Esophagus squamous epithelium (tissue), 4 donors: ENCODE measurements around the gene SUN5.

ENCODE experiments used
- POLR2A ChIP-seq, 4 donors: fragments of 450-650 bp; IDR thresholded peaks; one replicate each; pipeline ENCODE4 v1.6.1; 2017; ENCODE audit warnings: antibody characterized with exemption in 4 of 4, mild to moderate bottlenecking in 4 of 4, moderate library complexity in 3 of 4
- TF ChIP-seq, protein P1 (sequence below), 6 experiments: fragments of 450-650 bp in 4 of 6; fragments of 200-600 bp in 2 of 6; sonication (generic) in 2 of 6; IDR thresholded peaks; one replicate each; pipeline ENCODE4 v1.5.1; 2016 to 2019; ENCODE audit warnings: antibody characterized with exemption in 6 of 6, mild to moderate bottlenecking in 4 of 6, moderate library complexity in 4 of 6

DNA sequence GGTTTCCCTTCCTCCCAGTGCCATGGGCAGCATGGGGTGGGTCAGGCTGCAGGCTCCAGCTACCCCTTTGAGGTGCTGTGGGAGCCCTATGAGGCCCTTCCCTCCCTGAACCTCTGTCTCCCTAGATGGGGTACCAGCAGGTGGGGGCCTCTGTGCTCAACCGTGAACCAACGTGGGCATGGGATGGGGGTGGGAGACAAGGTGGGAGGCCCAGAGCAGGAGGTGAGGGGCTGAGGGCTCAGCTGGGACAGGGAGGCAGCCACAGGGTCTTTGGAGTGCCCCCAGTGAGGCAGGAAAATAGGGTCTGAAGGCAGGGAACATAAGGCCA, 33.3 kb downstream of the SUN5 start:
- TF ChIP-seq, protein P1, sequence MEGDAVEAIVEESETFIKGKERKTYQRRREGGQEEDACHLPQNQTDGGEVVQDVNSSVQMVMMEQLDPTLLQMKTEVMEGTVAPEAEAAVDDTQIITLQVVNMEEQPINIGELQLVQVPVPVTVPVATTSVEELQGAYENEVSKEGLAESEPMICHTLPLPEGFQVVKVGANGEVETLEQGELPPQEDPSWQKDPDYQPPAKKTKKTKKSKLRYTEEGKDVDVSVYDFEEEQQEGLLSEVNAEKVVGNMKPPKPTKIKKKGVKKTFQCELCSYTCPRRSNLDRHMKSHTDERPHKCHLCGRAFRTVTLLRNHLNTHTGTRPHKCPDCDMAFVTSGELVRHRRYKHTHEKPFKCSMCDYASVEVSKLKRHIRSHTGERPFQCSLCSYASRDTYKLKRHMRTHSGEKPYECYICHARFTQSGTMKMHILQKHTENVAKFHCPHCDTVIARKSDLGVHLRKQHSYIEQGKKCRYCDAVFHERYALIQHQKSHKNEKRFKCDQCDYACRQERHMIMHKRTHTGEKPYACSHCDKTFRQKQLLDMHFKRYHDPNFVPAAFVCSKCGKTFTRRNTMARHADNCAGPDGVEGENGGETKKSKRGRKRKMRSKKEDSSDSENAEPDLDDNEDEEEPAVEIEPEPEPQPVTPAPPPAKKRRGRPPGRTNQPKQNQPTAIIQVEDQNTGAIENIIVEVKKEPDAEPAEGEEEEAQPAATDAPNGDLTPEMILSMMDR (IDR thresholded peaks at IDR 0.05), result no peak
- no peak for TF ChIP-seq POLR2A (IDR thresholded peaks at IDR 0.05)
